Natural killer cell treated with Interleukin-12 subunit alpha and Interleukin-12 subunit beta and Interleukin-15 and Interleukin-18, amount 100 ng/mL, for 72 hours (primary cell): ENCODE measurements around the gene SSBP2. TPM values are rescaled to one million over a fixed set of nuclear protein-coding genes. Genes with fewer than 3 reads are reported as not detected.

ENCODE experiments used
- ATAC-seq, 2 donors: fragments of 150-1000 bp; cut with Tn5 transposase in 1 of 2; sonication (Bioruptor Pico), chemical (Tn5 transposase) in 1 of 2; 2 replicates each; pipeline ENCODE4 v1.10.0; 2021
- DNase-seq: peaks from one replicate; pipeline ENCODE4 v3.0.0; 2022; ENCODE audit warnings: low spot score
- H3K27ac Mint-ChIP-seq, 2 donors: 1 replicate in 1 of 2; 2 replicates in 1 of 2; pipeline ENCODE4 v1.8.0; 2022; ENCODE audit warnings: mixed read lengths in 2 of 2, mild to moderate bottlenecking in 1 of 2, moderate library complexity in 1 of 2
- H3K27me3 Mint-ChIP-seq, 2 donors: 1 replicate in 1 of 2; 2 replicates in 1 of 2; pipeline ENCODE4 v1.8.0; 2022; ENCODE audit warnings: mixed read lengths in 2 of 2
- H3K36me3 Mint-ChIP-seq: one replicate; pipeline ENCODE4 v1.8.0; 2022; ENCODE audit warnings: mixed read lengths
- H3K4me1 Mint-ChIP-seq, 2 donors: 1 replicate in 1 of 2; 2 replicates in 1 of 2; pipeline ENCODE4 v1.8.0; 2022; ENCODE audit warnings: low read depth in 2 of 2, mixed read lengths in 2 of 2, mild to moderate bottlenecking in 1 of 2
- H3K4me3 Mint-ChIP-seq: one replicate; pipeline ENCODE4 v1.8.0; 2022; ENCODE audit warnings: mixed read lengths
- H3K9me3 Mint-ChIP-seq: 2 replicates; pipeline ENCODE4 v1.8.0; 2022; ENCODE audit warnings: mixed read lengths
- total RNA-seq, 2 donors: library from RNA; stranded (reverse); gene quantifications; one replicate each; pipeline ENCODE4 v1.2.3, GENCODE V29; 2022

Gene SSBP2
- total RNA-seq, 2 donors from 2014 or later: 9.5 to 11.3 TPM

GRCh38 chr5:81397176-81397575 lies 353.7 kb downstream of the SSBP2 start:
- Mint-ChIP-seq H3K27ac (no peak overlapping the region), H3K4me1 (no peaks in the 10 kb centered on the region), H3K27me3 (peaks cover 35 to 36% of the 10 kb centered on the region in 2 donors), H3K4me3 (no peak overlapping the region), H3K9me3 (no peaks in the 10 kb centered on the region), H3K36me3 (no peaks in the 10 kb centered on the region)
- ATAC-seq (no peak), DNase-seq (no peak)

GRCh38 chr5:81395262-81395661 lies 355.6 kb downstream of the SSBP2 start:
- no peaks in the 10 kb centered on the region for H3K9me3 Mint-ChIP-seq

GRCh38 chr5:81393783-81394718 lies 356.8 kb downstream of the SSBP2 start, which contains the start of gene ACOT12:
TSS of gene ACOT12 (minus strand) at chr5:81394134. CDS start at chr5:81394114, 20 bp downstream.
- Mint-ChIP-seq H3K27ac (no peak within 1 kb of the TSS), H3K9me3 (no peaks in the 10 kb centered on the region), H3K36me3 (no peaks in the 10 kb centered on the region), H3K4me3 (no peak within 1 kb of the TSS), H3K4me1 (no peaks in the 10 kb centered on the region), H3K27me3 (peaks cover 37 to 39% of the 10 kb centered on the region in 2 donors)
- DNase-seq: no peak
- ATAC-seq: peak in 1 of 2 donors; percentile 37

More at GRCh38 chr5:81395262-81395661, 355.6 kb downstream of the SSBP2 start:
- DNase-seq (no peak), ATAC-seq (peak in 1 of 2 donors; percentile 25)
- no peak overlapping the region for H3K4me3 Mint-ChIP-seq
- no peak overlapping the region for H3K27ac Mint-ChIP-seq
- no peaks in the 10 kb centered on the region for H3K36me3 Mint-ChIP-seq
- peaks cover 41 to 46% of the 10 kb centered on the region in 2 donors for H3K27me3 Mint-ChIP-seq
- H3K4me1 Mint-ChIP-seq: no peaks in the 10 kb centered on the region

GRCh38 chr5:81393430-81393782 lies 357.5 kb downstream of the SSBP2 start:
- Mint-ChIP-seq H3K36me3 (no peaks in the 10 kb centered on the region), H3K4me3 (no peak overlapping the region), H3K9me3 (no peaks in the 10 kb centered on the region), H3K27me3 (peaks cover 37 to 38% of the 10 kb centered on the region in 2 donors), H3K4me1 (no peaks in the 10 kb centered on the region), H3K27ac (no peak overlapping the region)
- ATAC-seq (no peak), DNase-seq (no peak)

GRCh38 chr5:81389025-81389424 lies 361.9 kb downstream of the SSBP2 start:
- Mint-ChIP-seq H3K36me3 (no peaks in the 10 kb centered on the region), H3K9me3 (no peaks in the 10 kb centered on the region), H3K4me1 (no peaks in the 10 kb centered on the region), H3K27ac (no peak overlapping the region), H3K27me3 (peaks cover 24 to 26% of the 10 kb centered on the region in 2 donors), H3K4me3 (no peak overlapping the region)
- no peak for DNase-seq
- ATAC-seq: no peak

GRCh38 chr5:81388169-81388568 lies 362.7 kb downstream of the SSBP2 start:
- Mint-ChIP-seq H3K36me3 (no peaks in the 10 kb centered on the region), H3K27ac (no peak overlapping the region), H3K4me3 (no peak overlapping the region), H3K9me3 (no peaks in the 10 kb centered on the region), H3K27me3 (peaks cover 22 to 24% of the 10 kb centered on the region in 2 donors), H3K4me1 (no peaks in the 10 kb centered on the region)
- DNase-seq (no peak), ATAC-seq (no peak)

- H3K4me3 Mint-ChIP-seq: no peak overlapping the region
- ATAC-seq: no peak
- H3K27ac Mint-ChIP-seq: no peak overlapping the region
Observed at GRCh38 chr5:81383867-81384266, 367.0 kb downstream of the SSBP2 start.

GRCh38 chr5:81371354-81371876 lies 379.5 kb downstream of the SSBP2 start:
- Mint-ChIP-seq H3K4me3 (no peak overlapping the region), H3K36me3 (no peaks in the 10 kb centered on the region), H3K4me1 (peaks cover 0 to 3% of the 10 kb centered on the region in 2 donors), H3K9me3 (no peaks in the 10 kb centered on the region), H3K27me3 (peaks cover 17 to 44% of the 10 kb centered on the region in 2 donors), H3K27ac (no peak overlapping the region)
- ATAC-seq (no peak), DNase-seq (no peak)

More at GRCh38 chr5:81383867-81384266, 367.0 kb downstream of the SSBP2 start:
- no peaks in the 10 kb centered on the region for H3K36me3 Mint-ChIP-seq
- DNase-seq: no peak
- no peaks in the 10 kb centered on the region for H3K9me3 Mint-ChIP-seq
- peaks cover 5 to 10% of the 10 kb centered on the region in 2 donors for H3K27me3 Mint-ChIP-seq
- no peaks in the 10 kb centered on the region for H3K4me1 Mint-ChIP-seq

- H3K27ac Mint-ChIP-seq: no peak overlapping the region
- peaks cover 13 to 42% of the 10 kb centered on the region in 2 donors for H3K27me3 Mint-ChIP-seq
- ATAC-seq: no peak
- H3K4me3 Mint-ChIP-seq: no peak overlapping the region
- DNase-seq: no peak
- peaks cover 0 to 3% of the 10 kb centered on the region in 2 donors for H3K4me1 Mint-ChIP-seq
- no peaks in the 10 kb centered on the region for H3K9me3 Mint-ChIP-seq
- H3K36me3 Mint-ChIP-seq: no peaks in the 10 kb centered on the region
Observed at GRCh38 chr5:81370912-81371311, 380.0 kb downstream of the SSBP2 start.

- no peak for ATAC-seq
- no peak for DNase-seq
- Mint-ChIP-seq H3K36me3 (no peaks in the 10 kb centered on the region), H3K4me3 (no peak overlapping the region), H3K27ac (no peak overlapping the region), H3K4me1 (peaks cover 0 to 3% of the 10 kb centered on the region in 2 donors), H3K27me3 (peaks cover 0 to 23% of the 10 kb centered on the region in 2 donors), H3K9me3 (no peaks in the 10 kb centered on the region)
Observed at GRCh38 chr5:81365541-81365940, 385.4 kb downstream of the SSBP2 start.

- H3K9me3 Mint-ChIP-seq: no peaks in the 10 kb centered on the region
- ATAC-seq: no peak
Observed at GRCh38 chr5:81363093-81363871, 387.6 kb downstream of the SSBP2 start.

More at GRCh38 chr5:81363093-81363871, 387.6 kb downstream of the SSBP2 start:
- DNase-seq: no peak
- peaks cover 0 to 23% of the 10 kb centered on the region in 2 donors for H3K27me3 Mint-ChIP-seq
- no peaks in the 10 kb centered on the region for H3K36me3 Mint-ChIP-seq
- no peak overlapping the region for H3K4me3 Mint-ChIP-seq
- no peaks in the 10 kb centered on the region for H3K4me1 Mint-ChIP-seq
- H3K27ac Mint-ChIP-seq: no peak overlapping the region
